OCI-LY1 (cell line): ENCODE results near the gene RFX8.

Experiments
- CTCF ChIP-seq: fragments of 200-600 bp; sonication (generic), shearing (Covaris generic); IDR thresholded peaks from 2 replicates; pipeline ENCODE4 v1.5.1; 2017; ENCODE audit warnings: mild to moderate bottlenecking, antibody characterized with exemption, low read length, moderate library complexity, mixed read lengths
- EZH2 ChIP-seq: fragments of 200-600 bp; sonication (generic), shearing (Covaris generic); IDR thresholded peaks from 2 replicates; pipeline ENCODE4 v1.8.0; 2017; ENCODE audit warnings: borderline replicate concordance, mixed run types, mild to moderate bottlenecking, antibody characterized with exemption, low read length, moderate library complexity, mixed read lengths

GRCh38 chr2:101356055-101356454 is 118.9 kb downstream of the RFX8 start:
- TF ChIP-seq CTCF: no peak
- no peak for TF ChIP-seq EZH2
